SKM-1 (cell line): ENCODE results near the gene CD79A.
A peak's percentile ranks its signal among the peaks of the same experiment; 100 is the strongest.

ENCODE experiments used
- DNase-seq: peaks from one replicate; lab custom pipeline; 2025; ENCODE audit not compliant: unreplicated experiment; lab: John Stamatoyannopoulos, UW

The CD79A gene

DNA sequence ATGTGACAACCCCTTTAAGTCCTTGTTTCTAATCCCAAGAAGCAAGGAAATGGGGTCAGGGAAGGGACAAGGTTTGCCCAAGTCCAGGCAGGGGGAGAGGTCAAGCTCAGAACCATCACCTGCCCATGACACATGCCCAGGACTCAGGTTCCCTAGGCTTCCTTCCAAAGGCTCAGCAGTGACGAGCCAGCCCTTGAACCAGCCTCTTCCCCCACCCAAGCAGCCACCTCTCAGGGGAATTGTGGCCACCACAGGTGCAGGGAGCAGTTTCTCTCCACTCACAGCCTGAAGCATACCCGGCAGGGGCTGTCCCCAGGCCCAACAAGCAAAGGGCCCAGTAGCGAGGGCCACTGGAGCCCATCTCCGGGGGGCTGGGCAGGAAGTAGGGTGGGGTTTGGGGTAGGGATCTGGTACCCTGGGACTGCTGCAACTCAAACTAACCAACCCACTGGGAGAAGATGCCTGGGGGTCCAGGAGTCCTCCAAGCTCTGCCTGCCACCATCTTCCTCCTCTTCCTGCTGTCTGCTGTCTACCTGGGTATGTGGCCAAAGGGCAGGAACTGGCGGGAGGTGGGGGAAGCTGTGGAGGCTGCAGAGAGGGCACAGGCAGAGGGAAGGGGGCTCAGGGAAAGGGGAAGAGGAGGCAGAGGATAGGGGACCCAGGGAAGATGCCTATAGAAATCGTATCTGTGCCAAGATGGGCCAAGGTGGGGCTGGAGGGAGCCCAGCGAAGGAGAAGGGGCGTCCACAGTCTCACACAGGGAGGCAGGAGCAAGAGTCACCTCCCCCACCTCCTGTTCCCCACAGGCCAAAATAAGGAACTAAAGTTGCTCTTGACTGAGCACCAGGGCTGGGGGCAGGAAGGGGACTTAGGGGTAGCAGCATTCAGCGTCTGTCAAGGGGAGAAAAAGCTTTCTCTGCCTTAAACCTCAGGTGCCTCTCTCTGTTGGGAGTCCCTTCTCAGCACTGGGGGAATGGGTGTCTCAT is at the start of gene CD79A:
CD79A (plus strand) TSS at position 433 of the 986 bp plus-strand sequence; CDS start at position 459, 26 bp downstream.
- peak; percentile 60 for DNase-seq

DNA sequence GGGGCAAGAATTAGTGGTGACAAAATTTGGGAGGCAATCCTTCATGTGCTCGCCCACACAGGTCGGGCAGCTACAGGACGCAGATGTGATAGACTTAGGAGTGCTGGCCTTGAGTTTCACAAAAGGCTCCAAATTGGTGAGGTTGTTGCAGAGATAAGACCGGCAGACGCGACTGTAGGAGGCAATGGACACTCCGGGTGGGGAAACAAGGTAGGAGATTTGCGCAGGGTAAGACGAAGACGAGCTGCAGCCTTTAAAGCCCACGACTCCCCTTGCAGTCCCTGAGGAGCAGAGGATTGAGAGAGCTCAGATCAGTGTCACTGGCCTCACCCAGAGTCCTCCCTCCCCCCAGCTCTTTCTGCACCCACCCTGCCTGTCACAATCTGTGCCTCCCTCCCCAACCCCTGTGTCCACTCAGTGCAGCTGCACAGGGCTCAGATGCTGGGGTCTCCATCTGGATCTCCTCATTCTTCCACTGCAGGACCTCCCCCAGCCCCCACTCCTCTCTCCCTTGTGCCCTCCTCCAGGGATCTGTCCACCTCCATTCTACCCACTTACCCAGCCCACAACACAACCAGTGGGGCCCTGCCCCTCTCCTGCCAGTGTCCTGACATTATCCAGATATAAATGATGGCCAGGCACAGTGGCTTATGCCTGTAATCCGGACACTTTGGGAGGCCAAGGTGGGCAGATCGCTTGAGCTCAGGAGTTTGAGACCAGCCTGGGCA is 38.9 kb upstream of the CD79A start:
- DNase-seq: no peak

DNA sequence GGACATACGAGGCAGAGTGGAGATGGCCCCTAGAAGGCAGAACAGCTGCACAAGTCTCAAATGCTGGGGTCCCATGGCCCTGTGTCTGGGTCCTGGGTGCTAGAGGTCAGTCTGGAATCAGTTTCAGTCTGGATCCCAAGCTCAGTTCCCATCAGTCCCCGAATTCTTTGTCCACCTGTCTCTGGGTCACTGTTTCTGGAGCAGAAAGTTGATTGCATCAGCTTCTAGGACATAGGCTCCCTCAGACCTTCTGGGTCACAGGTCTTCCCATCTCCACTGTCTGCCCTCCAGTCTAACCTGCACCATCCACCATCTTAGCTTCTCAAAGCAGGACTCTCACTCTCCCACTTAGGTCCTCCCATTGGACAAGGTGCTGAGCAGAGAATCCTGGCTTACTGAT is 37.9 kb upstream of the CD79A start:
- DNase-seq: no peak

DNA sequence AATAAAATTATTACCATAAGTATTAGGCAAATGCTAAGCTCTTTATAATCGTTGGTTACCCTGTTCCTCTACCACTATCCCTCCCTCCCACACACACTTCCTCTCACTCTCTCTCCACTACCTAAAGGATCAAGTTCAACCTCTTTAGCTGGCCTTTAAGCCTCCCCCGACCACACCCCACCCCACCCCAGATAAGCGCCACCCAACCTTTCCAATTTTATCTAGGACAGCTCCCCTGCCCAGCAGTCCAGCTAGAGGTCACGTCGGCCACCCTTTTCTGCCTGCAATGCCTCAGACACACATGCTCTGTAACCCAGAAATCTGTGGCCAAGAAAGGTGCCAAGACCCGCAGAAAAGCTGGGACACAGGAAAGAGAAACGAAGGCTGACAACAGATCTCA is 33.7 kb upstream of the CD79A start:
- DNase-seq: no peak

DNA sequence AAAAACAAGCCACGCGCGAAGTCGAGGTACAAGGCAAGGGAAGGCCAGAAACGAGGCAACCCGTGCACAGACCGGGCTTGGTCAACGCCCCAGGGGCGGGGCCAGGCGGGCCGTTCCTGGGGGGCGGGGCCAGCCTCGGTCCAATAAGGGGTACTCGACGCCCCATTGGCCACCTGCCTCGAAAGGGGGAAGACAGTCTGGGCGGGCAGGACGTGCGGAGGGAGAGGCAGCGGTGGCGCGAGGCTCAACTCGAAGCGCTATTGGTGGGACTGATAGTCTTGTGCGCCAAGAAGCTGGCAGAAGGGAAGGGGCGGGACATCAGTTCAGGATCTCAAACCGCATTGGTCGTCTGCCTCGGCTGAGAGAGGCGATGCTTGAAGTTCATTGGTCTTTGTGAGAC is 32.5 kb upstream of the CD79A start, which contains the start of gene LYPD4:
LYPD4 (minus strand) TSS at position 83 of the 400 bp plus-strand sequence. CDS start 5,398 bp downstream, outside the sequence.
- DNase-seq: no peak

DNA sequence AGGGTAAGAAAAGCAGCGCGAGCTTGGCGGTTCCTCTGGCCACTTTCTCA is 32.3 kb upstream of the CD79A start, which contains the start of gene DMRTC2:
DMRTC2 (plus strand) TSS at position 42 of the 50 bp plus-strand sequence. CDS start 2,387 bp downstream, outside the sequence.
- DNase-seq: no peak

DNA sequence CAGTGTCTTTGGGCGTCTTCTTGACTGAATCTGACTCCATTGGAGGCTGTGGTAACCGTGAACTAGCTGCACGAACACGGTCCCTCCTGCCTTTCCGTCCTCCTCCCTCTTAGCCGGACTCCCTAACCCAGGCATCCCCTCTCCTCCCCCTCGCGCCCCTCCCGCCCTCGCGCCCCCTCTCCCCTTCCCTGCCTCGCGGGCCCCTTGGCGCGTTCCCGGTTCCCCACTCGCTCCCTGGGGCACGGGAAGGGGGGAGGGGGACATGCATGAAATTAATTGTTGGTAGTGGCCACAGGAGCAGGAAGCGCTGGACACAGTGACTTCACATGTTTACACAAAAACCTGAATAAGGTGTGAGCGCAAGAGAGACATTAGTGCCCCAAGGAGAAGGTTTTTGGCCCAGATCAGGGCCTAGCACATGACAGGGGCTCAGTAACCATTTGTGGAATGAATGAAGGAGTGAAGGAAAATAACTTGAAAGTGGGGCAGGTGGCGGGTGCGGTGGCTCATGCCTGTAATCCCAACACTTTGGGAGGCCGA is 32.0 kb upstream of the CD79A start:
- no peak for DNase-seq

DNA sequence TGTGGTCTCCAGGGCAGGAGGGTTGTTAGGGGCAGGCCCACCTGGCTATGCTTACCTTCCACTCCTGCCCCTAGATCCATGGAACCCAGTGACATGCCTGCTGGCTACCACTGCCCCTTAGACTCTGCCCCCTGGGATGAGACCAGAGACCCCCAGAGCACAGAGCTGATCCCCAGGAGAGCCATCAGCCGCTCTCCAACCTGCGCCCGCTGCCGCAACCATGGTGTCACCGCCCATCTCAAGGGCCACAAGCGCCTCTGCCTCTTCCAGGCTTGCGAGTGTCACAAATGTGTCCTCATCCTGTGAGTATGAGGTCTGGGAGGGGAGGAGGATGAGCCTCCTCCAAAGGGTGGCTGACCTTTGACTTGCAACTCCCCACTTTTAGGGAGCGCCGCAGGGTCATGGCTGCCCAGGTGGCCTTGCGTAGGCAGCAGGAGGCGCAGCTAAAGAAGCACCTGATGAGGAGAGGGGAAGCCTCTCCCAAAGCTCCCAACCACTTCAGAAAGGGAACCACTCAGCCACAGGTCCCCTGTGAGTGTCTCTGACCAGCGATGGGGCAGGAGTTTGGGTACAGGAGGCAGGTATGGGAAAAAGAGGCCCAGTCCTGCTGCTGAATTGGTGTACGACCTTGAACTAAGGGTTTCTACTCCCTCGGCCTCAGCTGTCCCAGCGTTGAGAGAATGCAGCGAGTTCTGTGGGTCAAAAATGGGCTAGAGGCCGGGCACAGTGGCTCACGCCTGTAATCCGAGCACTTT is 29.6 kb upstream of the CD79A start:
- DNase-seq: no peak

DNA sequence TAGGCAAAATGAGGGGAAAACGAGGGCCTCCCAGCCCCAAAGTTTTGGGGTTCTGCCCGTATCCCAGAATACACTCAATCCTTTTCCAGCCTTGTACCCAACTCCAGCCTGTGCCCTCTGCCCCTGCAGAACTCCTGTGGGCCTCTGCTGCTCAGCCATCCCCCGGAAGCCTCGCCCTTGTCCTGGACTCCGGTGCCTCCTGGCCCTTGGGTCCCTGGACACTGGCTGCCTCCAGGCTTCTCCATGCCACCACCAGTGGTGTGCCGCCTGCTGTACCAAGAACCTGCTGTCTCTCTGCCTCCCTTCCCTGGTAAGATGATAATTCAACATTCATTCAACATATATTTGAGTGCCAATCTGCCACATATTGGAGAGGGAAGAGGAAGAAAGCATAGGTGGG is 28.4 kb upstream of the CD79A start:
- no peak for DNase-seq

DNA sequence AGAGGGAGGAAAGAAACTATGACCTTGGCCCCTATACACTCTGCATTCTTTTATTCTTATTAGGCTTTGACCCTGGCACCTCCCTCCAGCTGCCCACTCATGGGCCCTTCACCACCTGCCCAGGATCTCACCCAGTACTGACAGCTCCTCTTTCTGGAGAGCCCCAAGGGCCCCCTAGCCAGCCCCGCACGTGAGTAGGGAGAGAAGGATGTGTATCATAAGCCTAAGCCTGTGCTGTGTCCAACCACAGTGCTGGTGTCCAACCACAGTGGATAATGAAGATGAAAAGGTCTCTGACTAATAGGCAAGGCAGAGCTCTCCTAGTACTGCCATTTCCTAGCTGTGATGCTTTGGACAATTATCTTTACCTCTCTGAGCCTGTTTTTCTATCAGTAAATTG is 28.0 kb upstream of the CD79A start:
- no peak for DNase-seq

DNA sequence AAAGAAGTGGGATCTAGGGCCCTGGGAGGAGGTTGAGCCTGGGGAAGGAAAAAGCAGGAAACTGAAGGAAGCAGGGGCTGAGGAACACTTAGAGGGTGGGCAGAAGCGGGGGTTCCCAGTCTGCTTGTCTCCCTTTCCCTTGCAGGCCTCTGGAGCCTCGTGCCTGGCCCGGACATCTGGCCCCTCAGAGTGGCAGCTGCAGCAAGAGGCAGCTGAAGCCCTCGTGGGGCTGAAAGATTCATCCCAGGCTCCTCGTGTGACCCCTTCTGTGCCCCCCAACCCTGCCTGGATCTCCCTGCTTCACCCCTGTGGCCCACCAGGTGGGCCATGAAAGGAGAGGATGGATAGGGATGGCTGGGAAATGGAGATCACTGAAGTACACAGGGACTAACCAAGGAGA is 26.7 kb upstream of the CD79A start:
- DNase-seq: no peak

DNA sequence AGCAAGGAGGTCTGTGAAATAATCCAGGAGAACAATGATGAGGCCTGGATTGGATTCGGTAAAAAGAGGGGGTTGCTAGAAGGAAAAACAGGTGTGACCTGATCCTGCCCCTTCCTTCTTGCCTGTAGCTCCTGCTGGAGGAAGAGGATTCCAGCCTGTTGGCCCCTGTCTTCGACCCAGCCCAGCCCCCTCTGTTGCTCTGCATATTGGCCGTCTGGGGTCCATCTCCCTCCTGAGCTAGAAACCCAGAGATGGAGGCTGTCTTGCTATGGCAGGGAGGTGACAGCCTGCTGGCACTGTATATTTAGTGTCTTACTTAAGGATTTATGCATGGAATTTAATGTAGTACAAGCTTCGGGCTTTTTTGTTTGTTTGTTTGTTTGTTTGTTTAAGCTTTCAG is 25.6 kb upstream of the CD79A start:
- no peak for DNase-seq

DNA sequence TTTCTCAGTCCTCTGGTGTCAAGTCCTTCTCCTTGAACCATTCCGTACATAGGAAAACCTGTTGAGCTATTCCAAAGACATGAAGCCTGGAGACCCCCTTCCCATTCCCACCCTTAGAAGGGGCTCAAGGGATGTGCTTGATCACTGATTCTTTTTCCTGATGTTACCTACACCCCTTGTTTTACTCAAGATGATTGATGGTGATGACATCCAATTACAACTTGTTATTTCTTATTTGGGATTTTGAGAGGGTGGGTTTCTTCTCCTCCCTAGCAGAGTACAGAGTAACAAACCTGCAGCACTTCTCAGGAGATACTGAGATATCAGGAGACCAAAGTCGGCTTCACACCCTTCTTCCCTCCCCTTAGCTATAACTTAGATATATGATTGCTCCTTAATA is 23.7 kb upstream of the CD79A start:
- DNase-seq: no peak

DNA sequence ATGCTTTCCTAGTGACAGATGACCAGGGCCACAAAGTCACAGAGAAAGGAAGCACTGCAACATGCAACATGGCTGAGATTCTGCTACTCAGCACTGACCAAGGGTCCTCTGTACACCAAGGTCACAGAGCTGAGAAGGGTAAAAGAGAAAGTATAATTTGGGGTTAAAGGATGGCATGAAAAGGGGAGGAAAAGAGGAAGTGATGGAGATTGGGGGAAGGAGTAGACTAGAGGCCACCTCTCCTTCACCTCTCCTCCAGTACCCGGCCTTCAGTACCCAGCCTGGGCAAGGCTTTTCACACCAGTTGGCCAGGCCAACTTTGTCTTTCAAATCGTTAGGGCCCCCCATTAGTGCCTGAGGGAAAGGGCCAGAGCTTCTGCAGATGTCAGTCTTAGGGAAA is 23.3 kb upstream of the CD79A start:
- no peak for DNase-seq

DNA sequence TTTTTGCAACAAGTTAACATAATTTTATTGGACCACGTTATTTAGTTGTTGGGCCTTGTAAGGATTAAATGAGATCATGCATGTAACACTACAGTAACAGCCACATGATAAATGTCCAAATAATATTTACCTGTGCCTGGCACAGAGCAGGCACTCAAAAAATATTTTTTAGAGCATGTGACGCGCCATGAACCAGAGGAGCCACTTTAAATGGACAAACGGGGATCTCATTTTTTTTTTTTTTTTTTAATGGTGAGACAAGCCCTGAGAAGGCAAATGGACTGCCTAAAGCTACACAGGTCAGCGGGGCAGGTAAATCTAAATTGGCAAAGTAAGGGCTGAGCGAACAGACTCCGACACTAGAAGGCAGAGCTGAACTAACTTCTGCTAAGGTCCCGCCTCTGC is 17.9 kb upstream of the CD79A start:
- no peak for DNase-seq

DNA sequence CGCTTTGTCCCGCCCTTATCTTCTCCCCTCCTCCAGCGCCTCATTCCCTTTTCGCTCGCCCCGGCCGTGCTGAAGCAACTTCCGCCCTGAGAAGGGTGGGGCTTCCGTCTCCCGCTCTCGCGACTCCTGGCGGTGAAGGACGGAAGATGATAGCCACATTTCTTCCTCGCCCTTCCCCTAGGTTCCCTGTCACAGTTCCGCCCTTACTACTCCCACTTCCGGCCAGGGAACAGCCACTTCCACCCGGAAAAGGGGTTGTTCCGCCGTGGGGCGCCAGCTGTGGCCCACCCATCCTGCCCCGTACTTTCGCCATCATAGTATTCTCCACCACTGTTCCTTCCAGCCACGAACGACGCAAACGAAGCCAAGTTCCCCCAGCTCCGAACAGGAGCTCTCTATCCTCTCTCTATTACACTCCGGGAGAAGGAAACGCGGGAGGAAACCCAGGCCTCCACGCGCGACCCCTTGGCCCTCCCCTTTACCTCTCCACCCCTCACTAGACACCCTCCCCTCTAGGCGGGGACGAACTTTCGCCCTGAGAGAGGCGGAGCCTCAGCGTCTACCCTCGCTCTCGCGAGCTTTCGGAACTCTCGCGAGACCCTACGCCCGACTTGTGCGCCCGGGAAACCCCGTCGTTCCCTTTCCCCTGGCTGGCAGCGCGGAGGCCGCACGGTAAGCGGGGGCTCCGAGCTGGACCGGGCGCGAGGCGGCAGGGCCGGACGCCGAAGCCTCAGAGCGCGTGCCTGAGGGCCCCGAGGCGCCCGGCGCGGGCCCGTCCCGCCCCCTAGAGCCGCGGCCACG is 17.3 kb upstream of the CD79A start, which contains the start of gene RPS19:
RPS19 (plus strand) TSS at position 638 of the 801 bp plus-strand sequence. CDS start 520 bp downstream, outside the sequence.
- DNase-seq: peak; percentile 79

DNA sequence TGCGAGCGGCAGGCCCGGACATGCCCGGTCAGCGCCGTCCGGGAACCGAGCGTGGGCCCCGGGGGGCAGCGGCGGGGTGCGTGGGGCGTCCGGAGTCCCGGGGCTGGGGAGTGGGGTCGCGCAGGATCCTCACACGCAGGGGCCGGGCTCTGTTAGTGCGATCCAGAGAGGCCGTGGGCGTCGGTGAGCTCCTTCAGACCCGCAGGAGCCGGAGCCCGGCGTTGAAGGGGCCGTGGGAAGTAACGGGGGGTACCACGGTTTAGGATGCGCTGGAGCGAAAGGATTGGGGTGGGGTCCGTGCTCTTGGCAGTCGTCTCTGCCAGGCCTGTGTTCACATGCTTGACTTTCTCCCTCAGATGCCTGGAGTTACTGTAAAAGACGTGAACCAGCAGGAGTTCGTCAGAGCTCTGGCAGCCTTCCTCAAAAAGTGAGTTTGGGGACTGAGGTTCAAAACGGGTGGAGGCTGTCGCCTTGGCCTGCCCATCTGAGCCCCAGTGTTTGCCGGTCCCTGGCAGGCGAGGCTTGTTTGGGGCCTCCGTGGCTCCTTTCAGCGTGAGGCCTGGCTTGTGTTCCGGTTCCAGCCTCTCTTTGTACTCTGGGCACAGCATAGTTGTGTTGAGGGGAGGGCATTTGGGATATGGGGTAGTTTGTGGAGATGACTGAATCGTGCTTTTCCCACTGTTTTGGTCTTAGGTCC is 16.5 kb upstream of the CD79A start:
- no peak for DNase-seq

DNA sequence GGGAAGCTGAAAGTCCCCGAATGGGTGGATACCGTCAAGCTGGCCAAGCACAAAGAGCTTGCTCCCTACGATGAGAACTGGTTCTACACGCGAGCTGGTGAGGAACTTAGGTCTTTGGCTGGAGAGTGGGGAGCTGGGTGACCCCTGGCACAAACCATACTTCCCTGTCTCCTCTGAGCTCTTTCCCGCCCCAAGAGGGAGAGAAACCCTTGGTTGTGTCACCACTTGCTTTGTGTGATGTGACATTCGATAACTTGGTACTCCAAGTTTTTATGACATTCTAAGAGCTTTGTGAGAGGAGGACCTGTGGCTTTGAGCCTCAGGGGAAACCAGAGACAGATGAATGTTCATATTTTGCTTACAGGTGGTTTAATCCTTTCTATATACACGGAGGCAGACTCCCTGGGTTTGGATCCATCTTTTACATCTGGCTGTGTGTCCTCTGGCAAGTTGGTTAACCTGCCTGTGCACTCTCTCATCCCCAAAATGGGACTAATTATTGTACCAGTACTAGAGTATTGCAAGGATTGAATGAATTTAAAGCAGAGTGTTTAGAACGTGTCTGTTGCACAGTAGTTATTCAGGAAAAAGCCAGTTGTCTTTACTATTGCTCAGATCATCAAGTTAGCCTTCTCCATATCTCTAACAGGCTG is 15.8 kb upstream of the CD79A start:
- DNase-seq: no peak

DNA sequence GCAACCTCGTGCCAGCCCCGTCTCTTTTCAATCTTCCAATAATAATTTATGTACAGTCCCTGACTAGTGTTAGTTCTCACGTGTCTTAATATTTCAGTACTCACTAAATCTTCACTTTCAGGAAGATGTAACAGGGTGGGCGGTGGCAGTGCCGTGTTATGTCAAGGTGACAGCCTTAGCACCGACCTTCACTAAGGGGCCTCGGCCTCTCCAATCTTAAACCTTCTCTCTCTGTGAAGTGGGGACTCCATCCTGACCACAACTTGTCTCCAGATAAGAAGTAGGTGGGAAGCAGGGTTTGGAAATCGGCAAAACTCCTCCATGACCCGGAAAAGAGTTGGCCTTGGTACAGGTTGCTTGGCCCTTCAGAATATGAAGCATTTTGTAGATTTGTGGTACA is 15.2 kb upstream of the CD79A start:
- no peak for DNase-seq
